RWPE1 (cell line): ENCODE data around the gene PPM1E.

Experiments
- CTCF ChIA-PET: fragments of 350-600 bp; sonication (Branson Sonifier 250); formaldehyde crosslinking; extraction: SDS; loops from one replicate; lab custom pipeline; 2021; lab: Yijun Ruan, JAX
- POLR2A ChIA-PET: fragments of 400-600 bp; formaldehyde crosslinking; extraction: SDS; loops from one replicate; lab custom pipeline; 2020; ENCODE audit warnings: antibody characterized with exemption; ENCODE audit not compliant: low non-redundant PET; lab: Yijun Ruan, JAX
- DNase-seq: peaks from one replicate; pipeline ENCODE4 v3.0.0; 2012; ENCODE audit warnings: low spot score
- H3K27ac ChIP-seq: fragments of 450-650 bp; 2 replicates; pipeline ENCODE4 v1.5.1; 2017
- CTCF ChIP-seq: fragments of 450-650 bp; conservative IDR thresholded peaks from 2 replicates; pipeline ENCODE4 v1.5.1; 2017; ENCODE audit warnings: low read depth, mild to moderate bottlenecking

The PPM1E gene

GRCh38 chr17:58965221-58965620, 209.6 kb downstream of the PPM1E start:
- no peak for TF ChIP-seq CTCF
- no peak overlapping the region for H3K27ac ChIP-seq
- no peak for DNase-seq
- ChIA-PET CTCF (no interaction called here), POLR2A (no interaction called here)

- ChIA-PET POLR2A (no interaction called here), CTCF (interaction anchor here (0.6 kb wide), 1 partner anchor 25 kb away, joined by 6 read pairs; no protein-coding TSS in a partner anchor)
- TF ChIP-seq CTCF, result no peak
- no peak for DNase-seq
- H3K27ac ChIP-seq, result no peak overlapping the region
Measured at GRCh38 chr17:58966208-58966607, 210.6 kb downstream of the PPM1E start.

GRCh38 chr17:58968426-58969061, 212.9 kb downstream of the PPM1E start:
- no peak for DNase-seq
- TF ChIP-seq CTCF, result no peak
- POLR2A ChIA-PET, result no interaction called here
- no peak overlapping the region for H3K27ac ChIP-seq
- CTCF ChIA-PET, result interaction anchor here (0.6 kb wide), 1 partner anchor 8 kb away, joined by 5 read pairs; no protein-coding TSS in a partner anchor

- ChIA-PET CTCF (interaction anchor here (0.6 kb wide), 1 partner anchor 8 kb away, joined by 5 read pairs; no protein-coding TSS in a partner anchor), POLR2A (no interaction called here)
- H3K27ac ChIP-seq, result no peak overlapping the region
- no peak for DNase-seq
- no peak for TF ChIP-seq CTCF
Measured at GRCh38 chr17:58969156-58969555, 213.5 kb downstream of the PPM1E start.

GRCh38 chr17:58969612-58970011, 214.0 kb downstream of the PPM1E start:
- TF ChIP-seq CTCF, result no peak
- no peak overlapping the region for H3K27ac ChIP-seq
- no peak for DNase-seq
- ChIA-PET CTCF (no interaction called here), POLR2A (no interaction called here)

GRCh38 chr17:58970609-58971450, 215.2 kb downstream of the PPM1E start:
- POLR2A ChIA-PET, result no interaction called here
- TF ChIP-seq CTCF, result no peak
- no peak overlapping the region for H3K27ac ChIP-seq
- no peak for DNase-seq
- CTCF ChIA-PET, result interaction anchor here (0.5 kb wide), 1 partner anchor 124 kb away, joined by 3 read pairs; no protein-coding TSS in a partner anchor
